Measurements from ENCODE around the gene NAV3.
A peak's percentile ranks its signal among the peaks of the same experiment; 100 is the strongest.

Gene NAV3

DNA sequence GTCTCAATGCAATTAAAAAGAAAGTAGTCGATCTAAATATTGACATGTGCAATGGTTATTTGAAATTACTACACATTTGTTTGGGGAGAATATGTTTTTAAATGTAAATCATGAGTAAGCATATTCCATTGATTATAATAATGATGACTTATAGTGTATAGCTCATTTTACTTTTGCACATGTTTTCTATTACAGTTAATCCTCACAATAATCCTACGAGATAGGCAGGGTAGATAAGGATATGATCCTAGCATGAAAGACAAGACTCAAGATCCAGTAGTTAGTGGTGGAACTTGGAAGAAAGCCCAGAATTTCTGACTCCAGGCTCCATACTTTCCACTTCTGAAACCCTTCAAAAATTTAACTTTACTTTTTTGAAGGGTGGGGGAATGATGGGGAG lies 94.0 kb downstream of the NAV3 start:
- H3K36me3 ChIP-seq (ENCODE audit: control insufficient read depth, low read length), result no peaks in the 10 kb centered on the region
- H3K9me2 ChIP-seq (replicated peaks; ENCODE audit: control insufficient read depth, low read length), result no peaks in the 10 kb centered on the region
- no peaks in the 10 kb centered on the region for H3F3A ChIP-seq (ENCODE audit: control insufficient read depth, insufficient read depth)
- H3K4me3 ChIP-seq (ENCODE audit: low read length), result no peak overlapping the region
- no peak for TF ChIP-seq EZH2phosphoT487 (IDR thresholded peaks at IDR 0.05; ENCODE audit: borderline replicate concordance, low read length)
- TF ChIP-seq, protein P1, sequence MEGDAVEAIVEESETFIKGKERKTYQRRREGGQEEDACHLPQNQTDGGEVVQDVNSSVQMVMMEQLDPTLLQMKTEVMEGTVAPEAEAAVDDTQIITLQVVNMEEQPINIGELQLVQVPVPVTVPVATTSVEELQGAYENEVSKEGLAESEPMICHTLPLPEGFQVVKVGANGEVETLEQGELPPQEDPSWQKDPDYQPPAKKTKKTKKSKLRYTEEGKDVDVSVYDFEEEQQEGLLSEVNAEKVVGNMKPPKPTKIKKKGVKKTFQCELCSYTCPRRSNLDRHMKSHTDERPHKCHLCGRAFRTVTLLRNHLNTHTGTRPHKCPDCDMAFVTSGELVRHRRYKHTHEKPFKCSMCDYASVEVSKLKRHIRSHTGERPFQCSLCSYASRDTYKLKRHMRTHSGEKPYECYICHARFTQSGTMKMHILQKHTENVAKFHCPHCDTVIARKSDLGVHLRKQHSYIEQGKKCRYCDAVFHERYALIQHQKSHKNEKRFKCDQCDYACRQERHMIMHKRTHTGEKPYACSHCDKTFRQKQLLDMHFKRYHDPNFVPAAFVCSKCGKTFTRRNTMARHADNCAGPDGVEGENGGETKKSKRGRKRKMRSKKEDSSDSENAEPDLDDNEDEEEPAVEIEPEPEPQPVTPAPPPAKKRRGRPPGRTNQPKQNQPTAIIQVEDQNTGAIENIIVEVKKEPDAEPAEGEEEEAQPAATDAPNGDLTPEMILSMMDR (IDR thresholded peaks at IDR 0.05; ENCODE audit: low read depth, low read length, poor library complexity, severe bottlenecking), result no peak
- H3K4me2 ChIP-seq (ENCODE audit: low read length), result no peak overlapping the region
- H3K9me3 ChIP-seq (ENCODE audit: control insufficient read depth, insufficient read depth, low read length), result no peaks in the 10 kb centered on the region
- H3K4me1 ChIP-seq (ENCODE audit: control insufficient read depth, low read length), result peaks cover 3% of the 10 kb centered on the region; the same call in 1 of the 2 replicates
- H3K27me3 ChIP-seq (ENCODE audit: control insufficient read depth, low read length), result no peaks in the 10 kb centered on the region
- H4K20me1 ChIP-seq (ENCODE audit: control insufficient read depth, insufficient read depth, low read depth, low read length), result no peaks in the 10 kb centered on the region
- H3K79me2 ChIP-seq (ENCODE audit: control insufficient read depth, low read length), result no peaks in the 10 kb centered on the region
- no peak overlapping the region for H3K27ac ChIP-seq (ENCODE audit: low read depth, low read length)

DNA sequence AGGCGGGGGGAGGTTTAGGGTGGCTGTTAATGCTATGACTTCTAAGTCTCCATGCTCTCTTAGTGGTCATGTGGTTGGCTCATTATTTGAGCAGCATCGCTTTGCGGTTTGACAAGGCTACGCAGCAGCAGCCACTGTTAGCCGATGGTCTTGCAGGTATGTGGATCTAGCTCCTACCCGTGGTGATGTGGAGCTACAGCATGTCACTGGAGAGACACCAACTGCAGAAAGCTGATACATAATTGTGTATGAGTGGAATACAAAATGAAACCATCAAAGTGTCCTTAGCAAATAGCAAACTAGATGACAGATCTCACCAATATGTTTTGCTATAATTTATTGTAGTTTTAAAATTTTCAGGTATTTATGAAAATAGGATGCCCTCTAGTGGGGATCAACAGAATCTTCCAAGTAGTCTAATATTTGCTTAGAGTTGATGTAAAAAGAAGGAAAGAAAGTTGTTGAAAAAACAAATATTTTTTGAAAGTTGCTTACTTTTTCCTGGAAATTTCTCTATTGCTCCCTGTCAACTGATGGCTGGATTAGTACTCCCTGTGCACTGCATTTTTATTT lies 94.9 kb downstream of the NAV3 start:
- 0 out of 2 replicates have a peak overlapping the region, but pooled peaks have one; percentile 26 for H3K4me3 ChIP-seq (ENCODE audit: low read length)

DNA sequence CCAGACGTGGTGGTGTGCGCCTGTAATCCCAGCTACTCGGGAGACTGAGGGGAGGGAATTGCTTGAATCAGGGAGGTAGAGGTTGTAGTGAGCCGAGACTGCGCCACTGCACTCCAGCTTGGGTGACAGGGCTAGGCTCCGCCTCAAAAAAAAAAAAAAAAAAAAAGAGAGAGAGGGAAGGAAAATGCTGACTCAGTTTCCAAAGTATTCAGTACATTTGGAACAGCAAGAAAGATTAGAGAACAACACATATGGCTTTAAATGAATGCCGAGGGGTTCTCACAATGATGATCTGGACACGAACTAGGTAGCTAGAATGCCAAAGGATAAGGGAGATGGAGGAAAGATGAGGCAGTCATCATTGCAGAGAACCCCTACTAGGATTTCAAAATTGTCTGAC lies 97.4 kb downstream of the NAV3 start:
- H3K36me3 ChIP-seq (ENCODE audit: control insufficient read depth, low read length), result no peaks in the 10 kb centered on the region
- no peaks in the 10 kb centered on the region for H3F3A ChIP-seq (ENCODE audit: control insufficient read depth, insufficient read depth)
- no peaks in the 10 kb centered on the region for H3K79me2 ChIP-seq (ENCODE audit: control insufficient read depth, low read length)
- H3K9me3 ChIP-seq (ENCODE audit: control insufficient read depth, insufficient read depth, low read length), result no peaks in the 10 kb centered on the region
- H3K27ac ChIP-seq (ENCODE audit: low read depth, low read length), result no peak overlapping the region
- H3K4me3 ChIP-seq (ENCODE audit: low read length), result no peak overlapping the region
- H3K27me3 ChIP-seq (ENCODE audit: control insufficient read depth, low read length), result no peaks in the 10 kb centered on the region
- H4K20me1 ChIP-seq (ENCODE audit: control insufficient read depth, insufficient read depth, low read depth, low read length), result no peaks in the 10 kb centered on the region
- no peaks in the 10 kb centered on the region for H3K9me2 ChIP-seq (replicated peaks; ENCODE audit: control insufficient read depth, low read length)
- TF ChIP-seq, protein P1 (IDR thresholded peaks at IDR 0.05; ENCODE audit: low read depth, low read length, poor library complexity, severe bottlenecking), result no peak
- no peak for TF ChIP-seq EZH2phosphoT487 (IDR thresholded peaks at IDR 0.05; ENCODE audit: borderline replicate concordance, low read length)
- H3K4me2 ChIP-seq (ENCODE audit: low read length), result no peak overlapping the region
- H3K4me1 ChIP-seq (ENCODE audit: control insufficient read depth, low read length), result peaks cover 3% of the 10 kb centered on the region; the same call in 1 of the 2 replicates

More for the DNA sequence above, 94.9 kb downstream of the NAV3 start:
- H4K20me1 ChIP-seq (ENCODE audit: control insufficient read depth, insufficient read depth, low read depth, low read length), result no peaks in the 10 kb centered on the region
- TF ChIP-seq EZH2phosphoT487 (IDR thresholded peaks at IDR 0.05; ENCODE audit: borderline replicate concordance, low read length), result no peak
- TF ChIP-seq, protein P1 (IDR thresholded peaks at IDR 0.05; ENCODE audit: low read depth, low read length, poor library complexity, severe bottlenecking), result peak; percentile 100
- no peaks in the 10 kb centered on the region for H3K27me3 ChIP-seq (ENCODE audit: control insufficient read depth, low read length)
- no peaks in the 10 kb centered on the region for H3F3A ChIP-seq (ENCODE audit: control insufficient read depth, insufficient read depth)
- H3K27ac ChIP-seq (ENCODE audit: low read depth, low read length), result no peak overlapping the region
- H3K9me3 ChIP-seq (ENCODE audit: control insufficient read depth, insufficient read depth, low read length), result no peaks in the 10 kb centered on the region
- H3K4me1 ChIP-seq (ENCODE audit: control insufficient read depth, low read length), result peaks cover 3% of the 10 kb centered on the region; the same call in 1 of the 2 replicates
- H3K36me3 ChIP-seq (ENCODE audit: control insufficient read depth, low read length), result no peaks in the 10 kb centered on the region
- H3K79me2 ChIP-seq (ENCODE audit: control insufficient read depth, low read length), result no peaks in the 10 kb centered on the region
- H3K9me2 ChIP-seq (replicated peaks; ENCODE audit: control insufficient read depth, low read length), result no peaks in the 10 kb centered on the region
- peak overlapping the region; percentile 43 for H3K4me2 ChIP-seq (ENCODE audit: low read length)
